GM19238 (cell line): ENCODE data around the gene FAM83B.

Source experiments
- DNase-seq: peaks from one replicate; pipeline ENCODE4 v3.0.0; 2011; ENCODE audit warnings: low spot score; ENCODE audit not compliant: insufficient read length

Gene FAM83B

GRCh38 chr6:54980511-54981275 lies 134.1 kb downstream of the FAM83B start:
- no peak for DNase-seq

GRCh38 chr6:54981276-54981609 lies 134.7 kb downstream of the FAM83B start:
- DNase-seq: no peak

- DNase-seq: no peak
Measured at GRCh38 chr6:54981647-54982046, 135.1 kb downstream of the FAM83B start.

- no peak for DNase-seq
Measured at GRCh38 chr6:54987633-54988290, 141.2 kb downstream of the FAM83B start.

- no peak for DNase-seq
Measured at GRCh38 chr6:54988576-54988975, 142.0 kb downstream of the FAM83B start.

- DNase-seq: no peak
Measured at GRCh38 chr6:54990001-54990400, 143.4 kb downstream of the FAM83B start.
